Lung microvascular endothelial cell (primary cell): ENCODE data around the gene OPTC. TPM values are rescaled to one million over a fixed set of nuclear protein-coding genes. Genes with fewer than 3 reads are reported as not detected.

Experiments
- DNase-seq, 2 donors: peaks; one replicate each; pipeline versions ENCODE4 v3.0.0 to v3.0.0-alpha.2; 2010; ENCODE audit warnings: low read depth in 2 of 2
- total RNA-seq: library from RNA; depleted of rRNA; stranded (reverse); fragments of >200 nt; gene quantifications from 2 replicates; pipeline ENCODE4 v1.2.1, GENCODE V29; 2014

The OPTC gene
- total RNA-seq, 1 donor from 2014 or later = not detected

- DNase-seq = no peak
These were observed 3.3 kb upstream of the OPTC start for GRCh38 chr1:203490607-203491006.

DNA sequence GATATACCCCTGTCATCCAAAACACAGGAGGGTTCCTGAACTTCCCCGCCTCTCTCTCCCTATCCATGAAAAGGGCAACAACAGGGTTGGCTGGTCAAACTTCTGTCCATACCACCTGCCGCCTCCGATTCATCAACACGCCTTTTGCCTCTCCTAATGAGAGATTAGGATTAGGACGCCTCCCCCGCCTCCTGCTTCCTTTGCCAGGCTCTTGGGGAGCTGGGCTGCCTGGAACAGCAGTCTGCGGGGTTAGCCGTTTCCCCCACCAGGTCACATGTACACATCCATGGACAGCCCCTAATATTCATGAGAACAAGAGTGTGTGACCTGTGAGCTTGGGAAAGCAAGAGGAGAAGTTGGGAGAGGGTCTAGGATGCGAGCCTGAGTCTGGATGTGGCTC, 2.3 kb upstream of the OPTC start:
- DNase-seq = no peak

DNA sequence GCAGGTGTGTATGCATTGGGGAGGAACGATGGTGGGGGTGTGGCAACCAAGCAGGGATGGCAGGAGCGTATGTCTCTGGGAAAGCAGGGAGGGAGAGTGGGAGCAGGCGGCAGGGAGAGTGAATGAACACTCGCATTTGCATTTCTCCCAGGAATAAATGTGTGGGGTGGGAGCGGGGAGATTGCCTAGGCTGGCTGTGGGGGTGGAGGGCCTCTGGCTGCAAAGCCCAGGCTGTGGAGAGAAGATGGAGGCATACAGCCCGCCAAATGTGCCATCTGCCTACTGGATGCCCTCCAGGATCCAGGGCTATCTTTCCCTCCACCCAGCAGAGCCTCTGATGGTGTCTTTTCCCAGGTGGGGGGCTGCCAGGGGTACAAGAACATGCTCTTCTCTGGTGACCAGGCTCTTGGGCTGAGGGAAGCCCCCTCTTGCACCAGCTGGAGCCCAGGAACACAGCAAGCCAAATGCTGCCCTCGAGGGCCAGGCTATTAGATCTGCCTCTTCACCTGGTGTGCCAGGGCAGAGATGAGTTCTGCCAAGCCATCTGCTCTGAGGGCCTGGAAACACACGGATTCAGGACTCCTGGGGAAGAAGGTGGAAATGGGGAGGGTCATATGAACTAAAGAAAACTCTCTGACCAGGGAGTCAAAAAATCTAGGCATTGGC, 1.7 kb upstream of the OPTC start:
- no peak for DNase-seq

GRCh38 chr1:203492748-203493130, 1.2 kb upstream of the OPTC start:
- no peak for DNase-seq

DNA sequence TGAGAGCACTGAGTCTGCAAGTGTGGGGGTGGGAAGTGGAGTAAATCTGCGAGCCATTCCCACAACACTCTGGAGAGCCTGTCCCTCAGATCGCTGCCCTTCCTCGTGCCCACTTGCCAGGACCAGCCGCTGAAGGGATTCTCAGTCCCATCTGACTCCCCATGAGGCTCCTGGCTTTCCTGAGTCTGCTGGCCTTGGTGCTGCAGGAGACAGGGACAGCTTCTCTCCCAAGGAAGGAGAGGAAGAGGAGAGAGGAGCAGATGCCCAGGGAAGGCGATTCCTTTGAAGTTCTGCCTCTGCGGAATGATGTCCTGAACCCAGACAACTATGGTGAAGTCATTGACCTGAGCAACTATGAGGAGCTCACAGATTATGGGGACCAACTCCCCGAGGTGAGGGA, 1.9 kb downstream of the OPTC start:
- DNase-seq = no peak

- DNase-seq = no peak
These were observed 3.4 kb downstream of the OPTC start for GRCh38 chr1:203497269-203497777.

GRCh38 chr1:203499643-203500278, 5.8 kb downstream of the OPTC start:
- DNase-seq = peak in 1 of 2 donors; percentile 29

- DNase-seq = no peak
These were observed 6.3 kb downstream of the OPTC start for GRCh38 chr1:203500279-203500678.

DNA sequence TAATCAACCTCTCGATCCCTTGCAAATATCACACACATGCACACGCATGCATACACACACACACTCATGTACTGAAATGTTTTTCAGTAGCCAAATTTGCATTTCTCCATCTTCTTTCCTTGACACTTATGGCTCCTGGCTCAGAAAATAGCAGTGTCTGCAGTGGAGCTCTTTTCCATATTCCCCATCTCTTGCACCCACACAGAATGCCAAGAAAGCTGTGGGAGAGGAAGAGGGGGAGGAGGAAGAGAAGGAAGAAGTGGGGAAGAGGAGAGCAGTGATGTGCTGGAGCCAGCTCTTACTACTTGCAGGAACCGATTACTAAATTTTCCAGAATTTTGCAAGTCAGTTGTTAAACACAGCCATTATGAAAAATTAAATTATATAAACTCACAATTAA, 9.9 kb downstream of the OPTC start:
- DNase-seq = no peak

DNA sequence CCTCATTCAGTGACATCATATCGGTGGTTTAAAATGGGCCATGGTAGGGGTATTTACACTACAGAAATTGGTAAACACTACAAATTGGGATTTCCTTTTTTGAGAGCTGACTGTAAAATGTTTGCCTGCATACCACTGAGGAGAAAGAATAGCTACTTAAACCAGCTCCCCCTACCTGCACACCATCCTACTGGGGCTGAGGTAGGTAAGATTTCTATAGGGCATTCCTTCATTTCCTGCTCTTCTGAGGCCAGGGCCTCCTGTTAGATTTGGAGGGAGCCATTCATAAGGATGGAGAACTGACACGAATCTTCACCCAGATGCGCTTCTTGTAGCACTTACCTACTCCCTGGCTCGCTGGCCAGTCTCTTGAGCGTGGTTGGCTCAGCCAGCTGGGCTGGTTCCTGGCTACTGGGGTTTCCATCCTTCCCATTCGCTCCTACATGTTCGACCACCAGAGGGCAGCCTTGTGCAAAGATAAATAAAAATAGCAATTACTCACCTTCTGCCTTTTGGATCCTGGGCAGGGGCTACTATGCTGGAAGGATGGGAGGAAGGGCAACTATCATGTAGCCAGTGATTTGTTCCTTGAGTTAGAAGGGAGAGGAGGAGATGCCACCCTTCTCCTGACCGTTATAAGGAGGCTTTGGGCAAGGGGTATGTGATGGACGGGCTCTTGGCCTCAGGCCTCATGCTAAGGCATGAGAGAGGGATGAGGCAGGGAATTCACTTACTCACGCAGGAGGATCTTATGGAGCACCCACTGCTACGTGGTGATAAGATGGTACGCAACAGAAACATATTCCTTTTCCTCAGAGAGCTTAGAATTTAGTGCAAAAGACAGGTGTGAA, 10.7 kb downstream of the OPTC start:
- peak; percentile 79 to 84 for DNase-seq

GRCh38 chr1:203505526-203506204, 11.7 kb downstream of the OPTC start:
- no peak for DNase-seq

DNA sequence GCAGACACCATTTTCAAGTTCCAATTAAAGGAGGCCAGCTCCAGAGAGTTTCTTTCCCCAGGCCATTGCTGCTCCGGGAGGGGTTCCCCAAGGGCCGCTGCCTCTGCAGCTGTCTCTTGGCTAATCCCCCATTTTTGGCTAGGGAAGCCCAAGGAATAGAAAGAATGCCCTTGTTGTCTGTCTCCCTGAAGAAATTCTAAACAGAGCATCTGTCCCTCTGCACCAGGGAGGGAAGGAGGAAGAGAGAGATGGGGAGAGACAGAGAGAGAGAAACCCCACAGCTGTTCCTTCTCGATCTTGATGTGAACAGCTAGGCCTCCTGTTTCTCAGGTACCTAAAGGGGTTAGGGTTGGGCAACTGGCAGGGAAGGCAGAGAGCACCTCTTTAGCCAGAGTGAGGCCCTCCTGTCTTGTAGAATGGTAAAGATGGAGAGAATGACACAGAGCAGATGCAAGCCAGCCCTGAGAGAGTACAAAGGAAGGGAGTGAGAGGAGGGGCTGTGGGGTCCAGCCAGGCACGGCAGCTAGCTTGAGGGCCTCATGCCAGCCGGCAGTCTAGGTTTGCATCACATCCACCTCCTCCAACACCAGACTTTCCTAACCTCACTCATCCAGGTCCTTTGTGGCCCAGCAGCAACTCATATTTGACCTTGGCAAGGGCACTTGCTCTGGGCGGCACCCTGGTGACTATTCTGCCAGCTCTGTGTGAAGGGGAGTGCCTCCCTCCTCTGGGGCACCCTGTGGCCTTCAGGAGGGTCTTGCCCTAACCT, 13.1 kb downstream of the OPTC start:
- DNase-seq = no peak

DNA sequence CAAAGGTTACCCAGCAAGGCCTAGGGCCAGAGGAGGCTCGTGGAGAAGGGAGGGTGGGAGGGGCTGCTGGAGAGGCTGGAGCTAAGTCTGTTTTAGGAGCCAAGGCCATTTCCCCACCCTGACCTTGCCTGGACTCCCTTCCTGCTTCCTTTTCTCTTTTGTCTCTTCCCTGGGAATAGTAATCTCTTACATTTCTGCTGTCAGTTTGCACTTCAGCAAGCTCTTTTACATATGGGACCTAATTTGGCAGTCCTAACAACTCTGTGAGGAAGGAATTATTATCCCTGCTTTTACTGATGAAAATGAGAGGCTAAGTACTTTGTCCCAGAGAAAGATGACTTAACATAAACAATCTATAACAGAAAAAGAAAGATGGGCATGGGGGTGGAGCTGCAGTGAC, 13.8 kb downstream of the OPTC start:
- DNase-seq = no peak

- DNase-seq = no peak
These were observed 14.6 kb downstream of the OPTC start for GRCh38 chr1:203508463-203509073.

DNA sequence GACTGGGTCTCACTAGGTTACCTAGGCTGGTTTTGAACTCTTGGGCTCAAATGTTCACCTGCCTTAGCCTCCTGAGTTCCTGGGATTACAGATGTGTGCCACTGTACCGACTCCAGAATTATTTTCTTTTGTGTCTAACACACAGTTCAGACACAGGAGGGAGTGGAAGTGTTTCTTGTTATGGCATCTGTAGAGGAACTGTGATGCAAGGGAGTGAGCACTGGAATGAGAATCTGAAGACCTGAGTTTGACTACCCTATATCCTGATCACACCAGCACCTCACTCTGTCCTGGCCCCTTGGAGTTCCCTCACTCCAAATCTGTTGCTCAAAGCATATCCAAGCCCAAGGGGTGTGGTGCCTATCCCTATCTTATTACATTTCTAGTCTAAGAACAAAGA, 15.2 kb downstream of the OPTC start:
- no peak for DNase-seq

GRCh38 chr1:203511513-203511912, 17.6 kb downstream of the OPTC start:
- peak; percentile 23 to 82 for DNase-seq

- DNase-seq = peak in 1 of 2 donors; percentile 23
These were observed 18.0 kb downstream of the OPTC start for GRCh38 chr1:203511930-203512329.

DNA sequence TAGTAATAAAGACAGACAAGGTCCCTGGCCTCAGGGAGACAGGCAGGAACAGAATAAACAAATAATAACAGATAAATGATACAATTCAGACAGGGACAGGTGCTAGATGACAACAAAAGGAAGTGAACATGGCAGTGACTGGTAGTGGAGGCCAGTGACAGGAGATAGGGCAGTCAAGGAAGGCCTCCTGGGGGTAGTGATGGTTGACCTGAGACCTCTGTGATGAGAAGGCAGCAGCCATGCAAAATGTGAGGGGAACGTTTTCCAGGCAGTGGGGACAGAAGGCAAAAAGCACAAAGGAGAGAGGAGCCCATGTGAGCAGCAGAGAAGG, 18.5 kb downstream of the OPTC start:
- DNase-seq = no peak

GRCh38 chr1:203512848-203513584, 19.1 kb downstream of the OPTC start:
- DNase-seq = peak; percentile 54 to 94

DNA sequence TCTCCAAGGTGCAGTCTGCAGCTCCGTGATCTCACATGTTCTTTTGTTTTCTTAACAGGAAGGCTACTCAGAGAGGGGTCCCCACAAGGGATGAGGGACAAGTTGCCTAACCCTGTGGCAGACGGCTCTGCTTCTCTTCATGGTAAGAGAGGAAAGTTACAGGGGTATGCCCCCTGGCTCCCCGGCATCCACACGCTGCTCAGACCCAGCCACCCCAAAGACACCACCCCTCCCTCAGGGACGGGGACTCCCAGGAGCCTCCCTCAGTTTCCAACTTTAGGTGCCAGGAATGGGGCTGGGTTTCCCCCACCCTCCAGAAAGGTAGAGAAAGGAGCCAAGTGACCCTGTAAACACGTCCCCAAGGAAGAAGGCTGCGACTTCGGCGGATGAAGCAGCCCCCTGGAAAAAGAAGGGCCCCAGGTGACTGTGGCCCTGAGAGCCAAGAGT, 19.7 kb downstream of the OPTC start:
- peak in 1 of 2 donors; percentile 11 for DNase-seq
